CD14-positive monocyte (primary cell): ENCODE data around the gene C10orf105. TPM values are rescaled to one million over a fixed set of nuclear protein-coding genes. Genes with fewer than 3 reads are reported as not detected.

ENCODE experiments used
- DNase-seq, 3 donors: peaks; one replicate each; pipeline ENCODE4 v3.0.0-alpha.2; 2011 to 2022
- H2AFZ ChIP-seq: 2 replicates; pipeline ENCODE4 v1.6.0; 2012; ENCODE audit warnings: mild to moderate bottlenecking, low read depth, low read length, inconsistent platforms; ENCODE audit not compliant: insufficient read depth, poor library complexity, severe bottlenecking
- H3K27ac ChIP-seq, 2 donors: 1 replicate in 1 of 2; 2 replicates in 1 of 2; pipeline ENCODE4 v1.5.1; 2012 to 2013; ENCODE audit warnings: low read length in 2 of 2, control low read depth in 1 of 2, inconsistent platforms in 1 of 2, low read depth in 1 of 2, mild to moderate bottlenecking in 1 of 2
- H3K27me3 ChIP-seq, 2 donors: one replicate each; pipeline versions ENCODE4 v1.6.0 to v1.6.1; 2011 to 2013; ENCODE audit warnings: low read length in 2 of 2; ENCODE audit not compliant: control insufficient read depth in 2 of 2, insufficient read depth in 2 of 2
- H3K36me3 ChIP-seq, 2 donors: replicated peaks in 1 of 2; 1 replicate in 1 of 2; 2 replicates in 1 of 2; pipeline versions ENCODE4 v1.5.1 to v1.6.1; 2012 to 2013; ENCODE audit warnings: low read length in 2 of 2, control low read depth in 1 of 2, inconsistent platforms in 1 of 2, mild to moderate bottlenecking in 1 of 2; ENCODE audit not compliant: insufficient read depth in 2 of 2, control insufficient read depth in 1 of 2
- H3K4me1 ChIP-seq, 2 donors: 1 replicate in 1 of 2; 2 replicates in 1 of 2; pipeline versions ENCODE4 v1.5.1 to v1.6.1; 2012 to 2013; ENCODE audit warnings: low read length in 2 of 2, control low read depth in 1 of 2, inconsistent platforms in 1 of 2, mild to moderate bottlenecking in 1 of 2, moderate library complexity in 1 of 2; ENCODE audit not compliant: insufficient read depth in 2 of 2, control insufficient read depth in 1 of 2
- H3K4me2 ChIP-seq: replicated peaks from 2 replicates; pipeline ENCODE3; 2012; ENCODE audit warnings: low read length, moderate library complexity, mild to moderate bottlenecking; ENCODE audit not compliant: poor library complexity, severe bottlenecking; ENCODE audit errors: extremely low read depth
- H3K4me3 ChIP-seq, 3 experiments: fragments of 200-600 bp in 1 of 3; sonication (generic) in 1 of 3; replicated peaks in 1 of 3; 1 replicate in 2 of 3; 2 replicates in 1 of 3; pipeline ENCODE4 v1.5.1; 2011 to 2013; ENCODE audit warnings: low read length in 3 of 3, mild to moderate bottlenecking in 3 of 3, control low read depth in 2 of 3, low read depth in 2 of 3, inconsistent platforms in 1 of 3, moderate library complexity in 1 of 3
- H3K79me2 ChIP-seq: 2 replicates; pipeline ENCODE4 v1.6.0; 2012; ENCODE audit warnings: mild to moderate bottlenecking, control low read depth, inconsistent platforms, low read length, moderate library complexity; ENCODE audit not compliant: insufficient read depth
- H3K9ac ChIP-seq: 2 replicates; pipeline ENCODE4 v1.6.0; 2017; ENCODE audit warnings: low read length, mild to moderate bottlenecking; ENCODE audit not compliant: insufficient read depth, poor library complexity, severe bottlenecking
- H3K9me3 ChIP-seq, 2 donors: replicated peaks in 1 of 2; 1 replicate in 1 of 2; 2 replicates in 1 of 2; pipeline versions ENCODE4 v1.5.1 to v1.6.1; 2012 to 2013; ENCODE audit warnings: low read length in 2 of 2, control low read depth in 1 of 2; ENCODE audit not compliant: control insufficient read depth in 1 of 2, insufficient read depth in 1 of 2
- H4K20me1 ChIP-seq: 2 replicates; pipeline ENCODE4 v1.6.0; 2012; ENCODE audit warnings: mild to moderate bottlenecking, low read length, control low read depth, moderate library complexity; ENCODE audit not compliant: insufficient read depth
- H3K27ac Mint-ChIP-seq, 7 donors: one replicate each; pipeline ENCODE4 v1.8.0; 2020; ENCODE audit warnings: mild to moderate bottlenecking in 7 of 7, mixed read lengths in 7 of 7, moderate library complexity in 6 of 7, inconsistent platforms in 2 of 7
- H3K27me3 Mint-ChIP-seq, 3 donors: one replicate each; pipeline ENCODE4 v1.8.0; 2021 to 2022; ENCODE audit warnings: low read depth in 3 of 3, mild to moderate bottlenecking in 3 of 3, mixed read lengths in 3 of 3, moderate library complexity in 3 of 3, inconsistent platforms in 1 of 3
- H3K36me3 Mint-ChIP-seq, 2 donors: one replicate each; pipeline ENCODE4 v1.8.0; 2020; ENCODE audit warnings: mixed read lengths in 2 of 2, inconsistent platforms in 1 of 2, mild to moderate bottlenecking in 1 of 2
- H3K4me1 Mint-ChIP-seq: one replicate; pipeline ENCODE4 v1.8.0; 2020; ENCODE audit warnings: mild to moderate bottlenecking, mixed read lengths
- H3K4me3 Mint-ChIP-seq, 2 donors: one replicate each; pipeline ENCODE4 v1.8.0; 2020; ENCODE audit warnings: mild to moderate bottlenecking in 2 of 2, mixed read lengths in 2 of 2, moderate library complexity in 1 of 2
- H3K9me3 Mint-ChIP-seq, 7 donors: one replicate each; pipeline ENCODE4 v1.8.0; 2020 to 2022; ENCODE audit warnings: mixed read lengths in 7 of 7, mild to moderate bottlenecking in 6 of 7, moderate library complexity in 6 of 7, inconsistent platforms in 2 of 7
- CTCF ChIP-seq: fragments of 200-600 bp; IDR thresholded peaks from one replicate; pipeline ENCODE4 v1.8.0; 2022; ENCODE audit warnings: antibody characterized with exemption, mild to moderate bottlenecking
- WGBS: methylation state at CpG from one replicate; pipeline ENCODE4 v1.1.5; 2013; ENCODE audit warnings: missing lambda C conversion rate; ENCODE audit not compliant: insufficient coverage; 5-methylcytosine and 5-hydroxymethylcytosine counted together
- intact Hi-C, 2 donors: fragments of 100-400 bp; cut with micrococcal nuclease; formaldehyde crosslinking; loops; one replicate each; pipeline versions ENCODE4 v1.15.0 to v1.15.1; 2023
- polyA plus RNA-seq, 3 donors: library from polyadenylated mRNA; depleted of rRNA in 1 of 3; unstranded in 2 of 3; stranded (reverse) in 1 of 3; fragments of 300-500 nt in 2 of 3; fragments of >200 nt in 1 of 3; fragmentation: Illumina TruSeq in 2 of 3; gene quantifications; 1 replicate in 2 of 3; 2 replicates in 1 of 3; pipeline ENCODE4 v1.2.3, GENCODE V29; 2012 to 2021

The C10orf105 gene
- polyA plus RNA-seq, 3 donors, result 0.18 to 2.4 (median 0.48) TPM

GRCh38 chr10:71703577-71703976 is 16.0 kb downstream of the C10orf105 start:
- Histone ChIP-seq H3K9me3 (no peaks in the 10 kb centered on the region), H4K20me1 (no peaks in the 10 kb centered on the region), H3K36me3 (no peaks in the 10 kb centered on the region), H3K4me3 (no peak overlapping the region), H3K9ac (no peak overlapping the region), H3K27me3 (no peaks in the 10 kb centered on the region), H3K4me1 (peaks cover 54 to 62% of the 10 kb centered on the region in 2 donors), H3K4me2 (no peak overlapping the region), H3K27ac (no peak overlapping the region), H2AFZ (no peak overlapping the region), H3K79me2 (no peaks in the 10 kb centered on the region)
- H3K4me3 Mint-ChIP-seq, result no peak overlapping the region
- H3K27me3 Mint-ChIP-seq, result peaks cover 0 to 1% (median 0%) of the 10 kb centered on the region in 3 donors
- DNase-seq, result no peak
- 90% methylated on average over 10 of the region's 11 CpGs for WGBS
- peaks cover 61% of the 10 kb centered on the region for H3K4me1 Mint-ChIP-seq
- H3K9me3 Mint-ChIP-seq, result peaks cover 0 to 2% (median 0%) of the 10 kb centered on the region in 7 donors
- intact Hi-C loops, result loop anchor here in 1 of 2 donors (5.0 kb wide), 2 partner anchors 316 to 391 kb away; no protein-coding TSS in a partner anchor
- no peak for TF ChIP-seq CTCF
- H3K27ac Mint-ChIP-seq, result no peak overlapping the region
- H3K36me3 Mint-ChIP-seq, result peaks cover 18 to 19% of the 10 kb centered on the region in 2 donors

- Mint-ChIP-seq H3K36me3 (peaks cover 19 to 23% of the 10 kb centered on the region in 2 donors), H3K27me3 (peaks cover 0 to 1% (median 0%) of the 10 kb centered on the region in 3 donors), H3K27ac (peak overlapping the region; percentile 83 to 95 (median 91)), H3K9me3 (peaks cover 0 to 2% (median 0%) of the 10 kb centered on the region in 7 donors), H3K4me3 (peak overlapping the region in 1 of 2 donors; percentile 26), H3K4me1 (peaks cover 66% of the 10 kb centered on the region)
- peak overlapping the region; percentile 54 for H3K4me2 ChIP-seq
- H3K36me3 ChIP-seq, result no peaks in the 10 kb centered on the region
- H3K9ac ChIP-seq, result peak overlapping the region; percentile 54
- peak overlapping the region; percentile 44 for H2AFZ ChIP-seq
- 64% methylated on average over 7 of the region's 11 CpGs for WGBS
- no peak for TF ChIP-seq CTCF
- peaks cover 6% of the 10 kb centered on the region for H3K79me2 ChIP-seq
- DNase-seq, result peak; percentile 57 to 68 (median 65)
- peaks cover 63 to 68% of the 10 kb centered on the region in 2 donors for H3K4me1 ChIP-seq
- H3K4me3 ChIP-seq, result peak overlapping the region in 1 of 3 experiments; percentile 43
- no peaks in the 10 kb centered on the region for H3K27me3 ChIP-seq
- no peaks in the 10 kb centered on the region for H3K9me3 ChIP-seq
- peak overlapping the region; percentile 85 to 90 for H3K27ac ChIP-seq
- H4K20me1 ChIP-seq, result no peaks in the 10 kb centered on the region
- intact Hi-C loops, result loop anchor here in 1 of 2 donors (5.0 kb wide), 2 partner anchors 314 to 389 kb away; no protein-coding TSS in a partner anchor
Measured at GRCh38 chr10:71701496-71702132, 18.0 kb downstream of the C10orf105 start.
